Activated CD4-positive, CD25-positive, alpha-beta regulatory T cell treated with anti-CD3 and anti-CD28 coated beads, Interleukin-2, amount 50 U/mL, for 24 hours (primary cell): Measurements from ENCODE around the gene CHST15.

Experiments
- ATAC-seq, 2 donors: fragments of 150-1000 bp; cut with Tn5 transposase; one replicate each; pipeline ENCODE4 v1.10.0; 2021; ENCODE audit warnings: mild to moderate bottlenecking in 1 of 2, moderate library complexity in 1 of 2

Gene CHST15

DNA sequence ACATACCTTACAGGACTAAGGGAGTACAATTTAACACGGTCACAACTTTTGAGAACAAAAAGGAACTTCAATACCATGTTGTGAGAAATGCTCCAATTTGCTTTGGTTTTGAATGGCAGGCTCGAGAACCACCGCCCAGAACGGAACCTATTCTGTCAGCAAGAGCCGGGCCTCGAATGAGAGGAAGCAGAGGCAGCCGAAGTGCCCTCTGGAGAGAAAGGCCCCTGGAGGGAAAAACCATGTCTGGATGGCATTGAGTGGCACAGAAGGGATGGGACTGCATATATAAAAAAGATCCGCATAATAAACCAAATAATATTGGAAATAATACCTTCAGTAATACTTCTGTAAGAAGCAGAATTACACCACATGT is 85.6 kb downstream of the CHST15 start:
- no peak for ATAC-seq

DNA sequence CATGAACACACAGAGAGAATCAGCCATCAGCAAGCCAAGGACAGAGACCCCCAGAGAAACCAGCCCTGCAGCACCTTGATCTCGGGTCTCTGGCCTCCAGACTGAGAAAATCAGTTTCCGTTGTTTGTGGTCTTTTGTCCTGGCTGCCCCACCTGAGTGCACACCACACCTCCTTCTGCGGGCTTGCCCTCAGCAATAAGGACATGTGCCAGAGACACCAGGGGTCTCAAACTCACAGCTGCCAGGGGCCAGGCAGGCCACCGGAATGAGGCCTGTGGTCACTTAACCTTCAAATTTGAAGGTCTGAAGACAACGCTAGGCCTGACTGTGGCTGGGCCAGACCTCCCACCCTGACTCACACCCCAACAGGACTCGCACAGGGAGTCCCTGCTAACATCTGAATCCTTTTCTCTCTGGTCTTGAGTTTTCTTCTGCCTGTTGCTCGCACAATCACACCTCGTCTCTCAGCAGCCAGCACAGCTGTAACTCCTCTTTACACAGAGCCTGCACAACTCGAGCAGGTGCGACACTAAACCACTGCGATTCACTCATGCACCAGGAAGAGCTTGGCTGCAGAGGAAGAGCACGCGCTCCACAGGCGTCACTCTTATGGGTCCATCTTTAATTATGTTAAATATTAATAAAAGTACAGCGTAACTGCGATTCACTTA is 86.2 kb downstream of the CHST15 start:
- no peak for ATAC-seq

DNA sequence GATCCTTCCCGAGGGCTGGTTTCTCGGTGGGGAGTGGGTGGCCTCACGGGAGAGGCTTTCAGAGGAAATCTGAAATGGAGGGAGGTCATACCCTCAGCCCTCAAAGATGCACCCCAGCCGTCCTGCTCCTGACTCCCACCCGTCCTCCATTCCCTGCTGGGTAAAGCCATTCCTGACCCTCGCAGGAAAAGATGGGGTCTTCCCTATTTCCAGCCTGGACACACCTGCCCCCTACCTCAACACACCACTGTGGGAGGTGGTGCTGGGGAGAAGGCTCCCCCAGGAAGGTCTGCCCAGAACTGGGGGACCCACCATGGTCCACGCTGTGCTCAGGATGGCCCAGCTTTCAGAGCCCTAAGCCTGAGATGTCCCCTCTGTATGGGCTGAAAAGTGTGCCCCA is 86.9 kb downstream of the CHST15 start:
- no peak for ATAC-seq

DNA sequence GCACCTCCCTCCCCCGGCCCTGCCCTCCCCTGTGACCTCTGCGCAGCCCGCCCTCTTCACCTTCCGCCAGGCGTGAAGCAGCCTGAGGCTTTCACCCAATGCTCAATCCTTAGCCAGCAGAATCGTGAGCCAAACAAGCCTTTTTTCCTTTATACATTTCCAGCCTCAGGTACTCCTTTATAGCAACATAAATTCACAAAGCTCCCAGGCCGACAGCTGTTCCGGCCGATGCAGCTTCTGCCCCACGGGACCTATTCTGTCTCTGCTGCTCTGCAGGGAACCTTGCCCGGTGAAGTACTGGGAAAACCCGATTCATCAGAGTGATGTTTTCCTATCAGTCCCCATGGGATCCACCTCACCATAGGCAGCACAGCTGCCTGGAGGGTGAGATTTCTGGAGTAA is 87.4 kb downstream of the CHST15 start:
- ATAC-seq = no peak

DNA sequence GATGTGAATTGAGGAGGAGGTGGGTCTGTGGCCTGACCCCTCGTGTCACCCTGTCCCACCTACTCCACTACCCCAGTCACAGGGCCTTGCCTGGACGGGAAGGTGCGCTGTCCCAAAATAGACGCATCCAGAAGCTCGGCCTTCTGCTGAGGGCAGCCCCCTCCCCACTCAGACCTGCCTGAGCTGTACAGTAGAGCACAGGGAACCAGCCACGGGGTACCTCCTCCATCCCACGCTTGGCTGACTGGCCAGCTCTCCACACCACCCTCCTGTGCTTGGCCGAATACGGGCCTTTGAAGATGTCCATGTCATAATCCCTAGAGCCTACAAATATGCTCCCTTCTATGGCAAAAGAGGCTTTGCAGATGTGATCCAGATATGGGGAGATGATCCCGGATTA is 88.3 kb downstream of the CHST15 start:
- ATAC-seq = no peak

DNA sequence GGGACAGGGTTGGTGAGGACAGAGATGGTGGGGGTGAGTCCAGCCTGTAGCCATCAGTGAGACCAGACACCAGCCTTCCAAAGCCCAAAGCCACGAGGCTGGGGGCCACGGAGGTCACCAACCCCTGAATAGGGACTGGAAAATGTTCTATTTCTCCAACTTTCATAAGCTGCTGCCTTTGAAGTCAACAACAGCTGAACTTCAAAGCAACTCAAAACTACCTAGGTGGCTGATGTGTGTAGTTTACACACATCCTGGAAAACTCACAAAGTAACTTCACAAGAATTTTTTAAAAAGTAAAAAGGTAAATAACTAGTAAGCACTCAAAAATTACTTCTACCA is 88.8 kb downstream of the CHST15 start:
- ATAC-seq = no peak

DNA sequence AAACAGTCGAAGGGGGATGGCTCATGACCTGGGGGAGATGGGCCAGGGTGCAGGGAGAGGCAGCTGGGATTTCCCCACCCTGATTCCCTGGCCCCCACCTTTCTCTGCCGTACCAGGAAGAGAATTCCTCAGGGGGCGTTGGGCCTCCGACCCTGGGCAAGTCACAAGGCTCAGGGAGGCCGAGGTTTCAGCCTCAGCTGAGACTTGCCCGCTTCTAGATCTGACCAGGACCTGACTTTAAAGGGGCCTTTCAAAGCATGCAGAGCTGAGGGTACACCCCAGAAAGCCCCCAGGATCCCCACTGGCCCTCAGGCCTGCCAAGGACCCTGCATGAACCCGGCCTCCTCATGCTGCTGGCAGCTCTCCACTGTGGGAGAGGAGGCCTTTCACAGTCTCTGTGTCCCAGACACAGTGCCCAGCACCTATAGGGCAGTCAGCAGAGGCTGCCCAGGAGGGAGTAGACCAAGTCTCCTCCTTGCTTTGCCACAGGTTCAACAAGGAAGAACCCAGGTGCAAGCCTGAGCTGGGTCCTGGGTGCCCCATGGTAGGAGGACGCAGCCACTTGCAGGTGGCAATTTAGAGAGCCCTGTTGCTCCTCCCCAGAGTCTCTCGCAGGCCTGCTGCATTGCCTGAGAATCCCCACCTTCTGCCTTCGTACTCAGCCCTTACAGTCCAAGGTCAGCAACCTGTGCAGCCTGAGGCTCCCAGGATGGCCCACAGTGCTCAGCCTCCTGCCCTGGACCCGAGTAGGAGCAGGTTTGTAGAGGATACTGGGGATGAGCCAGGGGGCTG is 89.3 kb downstream of the CHST15 start:
- ATAC-seq = no peak

DNA sequence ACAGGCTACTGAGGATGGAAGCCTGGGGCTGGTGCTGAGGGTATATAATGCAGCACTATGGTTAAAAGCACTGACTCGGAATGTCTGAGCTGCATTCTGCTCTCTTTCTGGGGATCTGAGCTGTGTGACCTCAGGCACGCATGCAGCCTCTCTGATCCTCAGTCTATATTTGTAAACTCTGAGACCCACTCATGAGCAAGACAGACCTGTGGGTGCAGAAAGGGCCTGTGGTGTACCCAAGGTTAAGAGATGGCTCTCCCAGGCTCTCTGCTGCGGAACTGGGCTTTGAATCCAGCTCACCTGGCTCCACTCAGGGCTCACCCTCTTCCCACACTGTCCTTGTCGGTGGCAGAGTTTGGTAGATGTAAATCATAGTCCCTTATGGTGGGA is 89.9 kb downstream of the CHST15 start:
- no peak for ATAC-seq

DNA sequence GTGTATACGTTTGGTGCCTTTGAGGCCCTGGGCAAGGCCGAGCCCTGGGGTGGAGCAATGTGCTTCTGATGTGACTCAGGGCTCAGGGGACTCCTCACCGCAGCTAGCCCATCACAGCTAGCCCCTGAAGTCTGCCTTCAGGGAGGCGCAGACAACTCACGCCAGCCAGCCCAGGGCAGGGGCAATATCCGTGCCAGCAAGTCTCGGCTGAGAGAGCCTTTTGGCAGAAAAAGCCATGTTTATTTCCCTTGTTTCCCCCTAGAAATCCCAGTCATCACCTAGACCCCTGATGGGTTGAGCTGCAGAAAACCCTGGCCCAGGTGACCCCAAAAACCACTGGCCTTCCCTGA is 90.4 kb downstream of the CHST15 start:
- no peak for ATAC-seq

DNA sequence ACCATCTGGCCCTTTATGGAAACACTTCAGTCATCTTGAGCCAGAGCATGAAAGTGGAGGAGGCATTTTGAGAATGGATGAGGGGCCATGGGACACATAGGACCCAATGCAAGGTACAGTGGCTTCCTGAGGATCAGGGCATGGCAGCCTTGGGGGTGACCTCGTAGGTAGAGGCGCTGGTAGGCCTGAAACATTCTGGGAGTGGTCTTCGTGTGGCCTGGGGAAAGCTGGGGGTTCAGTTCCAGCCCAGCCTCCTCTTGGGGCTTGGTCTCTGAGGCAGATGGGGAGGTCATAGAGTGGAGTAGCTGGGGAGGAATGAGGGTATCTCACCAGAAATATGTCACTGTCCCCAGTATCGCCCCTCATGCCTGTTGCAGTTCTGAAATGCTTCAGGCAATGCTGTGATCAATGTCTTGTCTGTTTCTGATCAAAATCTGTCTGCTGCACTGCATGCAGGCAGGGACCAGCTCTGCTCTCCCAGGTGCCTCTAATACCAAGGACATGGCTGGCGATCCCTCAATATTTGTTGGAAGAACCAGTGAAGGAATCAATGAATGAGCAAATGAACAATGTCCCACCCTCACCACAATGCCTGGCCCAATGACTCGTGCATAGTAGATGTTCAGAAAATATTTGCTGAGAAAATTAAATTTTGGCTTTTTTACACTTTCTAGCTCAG is 90.9 kb downstream of the CHST15 start:
- no peak for ATAC-seq

DNA sequence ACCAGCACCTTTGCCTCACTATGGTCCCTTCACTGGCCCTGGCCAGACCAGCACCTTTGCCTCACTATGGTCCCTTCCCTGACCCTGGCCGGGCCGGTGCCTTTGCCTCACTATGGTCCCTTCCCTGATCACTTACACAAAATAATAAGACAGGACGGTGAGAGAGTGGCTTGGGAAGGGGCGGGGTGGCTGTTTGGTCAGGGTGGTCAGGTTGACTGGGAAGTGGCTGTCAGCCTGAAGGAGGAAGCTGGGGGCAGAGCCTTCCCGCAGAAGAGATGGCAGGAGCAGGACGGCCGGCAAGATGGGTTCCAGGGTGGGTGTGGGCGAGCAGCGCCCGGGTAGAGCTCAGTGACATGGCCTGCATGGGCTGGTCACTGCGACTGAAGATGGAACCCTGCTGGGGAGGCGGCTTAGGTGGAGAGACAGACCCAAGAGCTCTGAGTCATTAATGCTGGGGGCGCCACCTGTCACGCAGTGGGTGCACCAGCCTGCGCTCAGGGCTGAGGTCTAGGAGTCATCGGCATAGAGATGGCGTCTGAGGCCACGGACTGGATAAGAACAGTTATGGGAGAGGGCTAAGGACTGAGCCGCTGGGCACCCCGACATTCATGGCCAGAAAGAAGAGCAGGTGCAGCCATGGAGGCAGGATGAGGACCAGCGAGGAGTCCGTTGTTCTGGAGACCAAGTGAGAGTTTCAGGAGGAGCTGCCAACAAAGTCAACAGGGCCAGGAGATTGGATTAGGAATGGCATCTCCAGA is 91.8 kb downstream of the CHST15 start:
- ATAC-seq = no peak

DNA sequence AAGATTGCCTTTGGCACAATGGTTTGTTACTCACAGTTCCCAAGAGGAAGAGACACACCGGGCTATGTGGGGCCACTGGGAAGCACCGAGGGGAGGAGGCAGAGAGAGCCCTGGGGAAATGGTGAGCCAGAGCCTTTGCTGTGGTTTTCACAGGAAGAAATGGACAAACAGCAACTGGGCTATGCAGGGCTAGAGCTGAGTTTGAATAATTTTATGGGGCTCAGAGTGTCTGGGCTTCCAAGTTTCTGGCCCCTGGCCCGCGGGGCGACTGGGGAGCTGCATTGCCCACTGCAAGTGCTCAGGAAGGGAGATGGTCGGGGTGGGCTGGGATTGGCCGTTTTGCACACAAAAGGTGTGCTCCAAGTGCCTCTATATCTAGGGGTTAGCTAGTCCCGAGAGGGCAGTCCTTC is 92.6 kb downstream of the CHST15 start:
- no peak for ATAC-seq

DNA sequence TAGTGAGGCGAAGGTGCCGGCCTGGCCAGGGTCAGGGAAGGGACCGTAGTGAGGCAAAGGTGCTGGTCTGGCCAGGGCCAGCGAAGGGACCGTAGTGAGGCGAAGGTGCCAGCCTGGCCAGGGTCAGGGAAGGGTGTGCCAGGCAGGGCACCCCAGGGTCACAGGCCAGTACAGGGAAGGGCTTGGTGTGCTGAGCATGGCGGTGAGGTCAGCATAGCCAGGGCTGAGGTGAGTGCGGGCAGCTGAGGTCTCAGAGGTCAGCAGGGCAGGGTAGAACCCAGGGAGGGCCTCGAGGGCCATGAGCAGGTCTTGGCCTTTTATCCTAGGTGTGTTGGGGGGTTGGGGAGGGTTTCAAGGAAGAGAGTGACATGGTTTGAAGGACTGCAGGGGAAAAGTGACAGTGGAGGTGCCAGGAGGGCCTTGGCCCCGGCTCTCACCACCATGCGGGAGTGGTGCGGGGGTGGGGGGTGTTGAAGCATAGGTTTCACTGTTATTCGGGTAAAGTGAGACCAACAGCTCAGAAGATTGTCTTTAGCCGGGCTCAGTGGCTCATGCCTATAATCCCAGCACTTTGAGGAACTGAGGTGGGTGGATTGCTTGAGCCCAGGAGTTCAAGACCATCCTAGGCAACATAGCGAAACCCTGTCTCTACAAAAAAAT is 93.3 kb downstream of the CHST15 start:
- no peak for ATAC-seq

DNA sequence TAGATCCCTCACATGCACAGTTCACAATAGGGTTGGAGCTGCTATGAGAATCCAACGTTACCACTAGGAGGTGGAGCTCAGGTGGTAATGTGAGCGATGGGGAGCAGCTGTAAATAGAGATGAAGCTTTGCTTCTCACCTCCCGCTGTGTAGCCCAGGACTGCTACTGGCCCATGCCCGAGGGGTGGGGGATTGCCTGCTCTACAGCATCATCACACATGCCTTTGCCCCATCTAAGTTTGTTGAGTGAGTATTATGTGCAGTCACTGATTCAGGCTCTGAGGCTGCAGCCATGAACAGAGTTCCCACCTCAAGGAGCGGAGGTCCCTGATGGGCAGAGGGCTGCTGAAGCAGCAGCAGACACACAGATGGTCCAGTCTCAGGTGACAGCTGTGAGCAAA is 94.1 kb downstream of the CHST15 start:
- no peak for ATAC-seq

DNA sequence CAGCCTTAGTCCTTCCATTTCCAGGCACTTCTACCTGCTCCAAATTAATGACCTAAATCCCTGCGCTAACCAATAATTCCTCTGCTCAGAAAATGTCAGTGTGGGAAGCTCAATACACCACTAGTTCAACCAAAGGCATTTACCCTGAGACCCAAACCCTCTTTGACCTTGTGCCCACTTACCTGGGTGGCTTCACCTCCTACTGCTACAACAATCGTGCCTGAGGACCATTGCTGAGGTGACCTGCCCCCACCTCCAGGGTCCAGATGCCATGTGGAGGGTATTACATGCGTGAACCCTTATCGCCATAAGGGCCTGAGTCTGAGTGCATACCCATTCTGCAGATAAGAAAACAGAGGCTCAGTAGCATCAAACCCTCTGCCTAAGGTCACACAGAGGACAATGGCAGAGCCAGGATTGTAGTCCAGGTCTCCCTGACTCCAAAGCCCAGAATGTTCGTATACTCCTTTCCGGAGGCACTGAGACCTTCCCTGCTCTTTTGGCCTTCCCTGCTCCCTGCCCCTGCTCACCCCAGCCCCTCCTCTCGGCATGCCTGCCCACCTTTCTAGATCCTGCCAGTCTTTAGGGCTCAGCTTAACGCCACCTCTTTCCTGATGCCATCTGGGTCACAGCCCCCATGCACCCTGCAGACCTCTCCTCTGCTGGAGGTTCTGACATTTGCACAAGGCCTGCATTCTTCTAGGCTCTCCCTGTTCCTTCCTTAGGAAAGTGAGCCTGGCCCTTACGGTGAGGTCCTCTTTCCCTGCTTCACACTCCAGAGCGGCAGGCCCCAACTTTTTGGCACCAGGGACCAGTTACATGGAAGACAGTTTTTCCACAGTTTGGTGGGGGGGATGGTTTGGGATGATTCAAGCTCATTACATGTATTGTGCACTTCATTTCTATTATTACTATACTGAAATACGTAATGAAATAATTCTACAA is 94.9 kb downstream of the CHST15 start:
- no peak for ATAC-seq

DNA sequence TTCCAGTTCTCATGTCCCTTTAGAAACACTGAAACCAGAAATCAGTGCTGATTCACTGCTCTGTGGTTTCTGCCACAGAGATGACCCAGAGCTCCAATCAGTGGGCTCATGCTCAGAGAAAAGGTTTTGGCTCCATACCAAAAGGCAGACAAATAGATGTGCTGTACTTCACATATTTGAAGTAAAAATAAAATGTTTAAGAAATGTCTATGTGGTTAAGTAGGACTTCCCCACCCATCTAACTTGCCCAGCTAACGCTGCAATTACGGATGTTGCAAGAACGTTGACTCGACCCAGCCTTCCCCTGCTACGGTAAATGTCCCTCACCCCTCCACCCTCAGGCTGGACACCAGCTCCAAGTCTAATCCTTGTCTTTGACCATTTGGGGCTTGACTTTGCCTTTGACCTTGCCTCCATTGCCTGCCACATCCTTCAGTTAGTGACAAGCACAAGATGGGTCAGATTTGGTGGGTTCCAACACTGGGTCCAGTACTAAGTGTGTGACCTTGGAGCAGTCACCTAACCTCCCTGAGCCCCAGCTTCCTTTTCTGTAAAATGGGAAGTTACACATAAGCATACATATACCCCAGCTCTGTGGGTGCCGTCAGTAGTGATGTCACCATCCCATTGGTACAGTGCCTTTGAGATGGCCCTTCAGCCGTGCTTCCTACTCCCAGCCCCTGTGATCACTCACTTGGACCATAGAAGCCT is 95.8 kb downstream of the CHST15 start:
- no peak for ATAC-seq

DNA sequence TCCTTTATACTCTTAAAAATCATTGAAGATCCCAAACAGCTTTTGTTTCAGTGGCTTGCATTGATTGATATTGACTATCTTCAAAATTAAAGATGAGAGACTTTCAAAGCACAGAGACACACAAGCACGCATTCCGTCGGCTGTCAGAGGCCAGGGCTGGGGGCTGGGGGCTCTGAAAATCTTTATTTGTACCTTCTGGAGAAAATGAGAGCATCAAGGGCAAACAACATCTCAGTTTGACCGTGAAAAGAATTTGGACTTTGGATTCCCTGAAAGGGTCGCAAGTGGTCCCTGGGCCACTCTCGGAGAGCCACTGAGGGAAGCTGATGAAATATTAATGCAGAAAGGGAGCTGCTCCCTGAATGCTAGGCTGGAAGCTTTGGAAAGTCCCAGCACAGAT is 96.4 kb downstream of the CHST15 start:
- no peak for ATAC-seq

DNA sequence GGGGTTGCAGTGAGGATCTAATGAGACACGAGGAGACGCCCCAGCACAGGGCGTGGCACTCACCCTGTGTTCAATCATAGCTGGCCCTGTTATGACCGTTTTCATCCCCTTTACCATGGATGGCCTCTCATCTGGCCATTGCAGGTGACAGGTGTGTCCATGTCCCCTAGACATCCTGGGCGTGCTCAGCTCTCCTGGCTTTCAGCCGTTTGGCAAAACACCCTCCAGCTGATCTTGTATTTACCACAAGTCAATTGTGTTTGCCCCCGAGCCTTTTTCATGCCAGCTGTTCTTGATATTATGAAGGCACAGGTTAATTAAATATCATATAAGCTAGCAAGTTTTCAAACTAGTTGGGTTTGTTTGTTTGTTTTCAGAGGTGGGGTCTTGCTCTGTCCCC is 97.1 kb downstream of the CHST15 start:
- no peak for ATAC-seq

DNA sequence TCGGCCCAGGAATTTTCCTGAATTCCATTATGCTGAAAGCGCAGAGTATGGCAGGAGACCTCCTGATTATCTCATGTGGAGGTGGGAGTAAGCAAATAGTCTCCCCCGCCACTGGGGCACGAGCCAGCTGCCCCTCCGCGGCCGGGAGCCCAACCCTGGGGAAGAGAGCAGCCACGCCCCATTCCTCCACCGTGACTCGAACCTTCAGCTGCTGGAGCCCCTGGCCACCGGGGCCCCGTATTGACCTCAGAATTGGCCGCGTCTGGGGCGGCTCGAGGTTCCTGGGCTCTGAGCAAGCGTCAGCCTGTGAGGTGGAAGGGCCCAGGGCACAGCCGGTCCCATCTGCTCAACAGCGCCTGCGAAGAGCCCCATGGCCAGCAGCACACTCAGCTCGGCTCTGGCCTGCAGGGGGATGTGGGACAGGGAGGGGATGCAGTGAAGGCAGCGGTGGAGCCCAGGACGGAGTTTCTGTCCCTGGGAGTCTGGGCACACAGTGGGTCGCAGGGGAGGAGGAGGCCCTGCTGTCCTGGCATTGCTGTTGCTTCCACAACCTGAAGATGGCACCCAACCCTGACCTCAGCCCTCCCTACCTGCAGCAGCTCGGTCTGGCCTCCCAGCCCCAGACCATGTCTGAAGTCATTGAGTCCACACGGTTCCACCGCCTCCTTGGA is 97.8 kb downstream of the CHST15 start:
- ATAC-seq = no peak

DNA sequence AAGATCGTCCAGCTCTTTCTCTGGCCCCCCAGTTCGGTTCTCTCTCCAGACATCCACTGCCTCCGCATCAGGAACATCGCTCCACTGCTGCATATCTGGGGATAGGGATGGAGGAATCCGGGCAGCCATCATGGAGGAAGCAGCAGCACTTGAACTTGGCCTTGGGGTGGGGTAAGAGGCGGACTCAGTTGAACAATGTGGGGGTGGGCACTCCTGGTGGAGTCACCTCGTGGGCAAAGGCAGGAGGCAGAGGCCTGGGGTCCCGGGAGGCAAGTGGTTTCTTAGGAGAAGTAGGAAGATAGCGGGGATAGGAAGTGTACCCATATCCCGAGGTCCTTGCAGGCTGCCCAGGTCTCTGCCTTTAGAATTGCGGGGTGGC is 98.3 kb downstream of the CHST15 start:
- no peak for ATAC-seq
